Mesothelial cell of epicardium (in vitro differentiated cells): Measurements from ENCODE around the gene SLC35A2. TPM values are rescaled to one million over a fixed set of nuclear protein-coding genes. Genes with fewer than 3 reads are reported as not detected.

Source experiments
- DNase-seq, 2 experiments: peaks; one replicate each; pipeline ENCODE4 v3.0.0; 2021; ENCODE audit warnings: low spot score in 2 of 2; ENCODE audit not compliant: unreplicated experiment in 2 of 2
- H3K27ac Mint-ChIP-seq: 2 replicates; pipeline ENCODE4 v1.8.0; 2021; ENCODE audit warnings: mixed read lengths
- H3K27me3 Mint-ChIP-seq: 2 replicates; pipeline ENCODE4 v1.8.0; 2021; ENCODE audit warnings: low read depth, mixed read lengths
- H3K36me3 Mint-ChIP-seq: 2 replicates; pipeline ENCODE4 v1.8.0; 2021; ENCODE audit warnings: mixed read lengths
- H3K4me1 Mint-ChIP-seq: 2 replicates; pipeline ENCODE4 v1.8.0; 2021; ENCODE audit warnings: mixed read lengths
- H3K4me3 Mint-ChIP-seq: 2 replicates; pipeline ENCODE4 v1.8.0; 2021; ENCODE audit warnings: mild to moderate bottlenecking, moderate library complexity, mixed read lengths
- H3K9me3 Mint-ChIP-seq: 2 replicates; pipeline ENCODE4 v1.8.0; 2021; ENCODE audit warnings: mixed read lengths
- total RNA-seq: library from RNA; stranded (reverse); gene quantifications from 3 replicates; pipeline ENCODE4 v1.2.1, GENCODE V29; 2021
- TF ChIP-seq, protein P1 (sequence below): fragments of 200-600 bp; sonication (generic); IDR thresholded peaks from one replicate; pipeline ENCODE4 v1.5.0; 2021; ENCODE audit warnings: antibody characterized with exemption; ENCODE audit not compliant: unreplicated experiment

The SLC35A2 gene
- 42.2 to 45.9 TPM (median 43.8 TPM) in 3 replicates for total RNA-seq

DNA sequence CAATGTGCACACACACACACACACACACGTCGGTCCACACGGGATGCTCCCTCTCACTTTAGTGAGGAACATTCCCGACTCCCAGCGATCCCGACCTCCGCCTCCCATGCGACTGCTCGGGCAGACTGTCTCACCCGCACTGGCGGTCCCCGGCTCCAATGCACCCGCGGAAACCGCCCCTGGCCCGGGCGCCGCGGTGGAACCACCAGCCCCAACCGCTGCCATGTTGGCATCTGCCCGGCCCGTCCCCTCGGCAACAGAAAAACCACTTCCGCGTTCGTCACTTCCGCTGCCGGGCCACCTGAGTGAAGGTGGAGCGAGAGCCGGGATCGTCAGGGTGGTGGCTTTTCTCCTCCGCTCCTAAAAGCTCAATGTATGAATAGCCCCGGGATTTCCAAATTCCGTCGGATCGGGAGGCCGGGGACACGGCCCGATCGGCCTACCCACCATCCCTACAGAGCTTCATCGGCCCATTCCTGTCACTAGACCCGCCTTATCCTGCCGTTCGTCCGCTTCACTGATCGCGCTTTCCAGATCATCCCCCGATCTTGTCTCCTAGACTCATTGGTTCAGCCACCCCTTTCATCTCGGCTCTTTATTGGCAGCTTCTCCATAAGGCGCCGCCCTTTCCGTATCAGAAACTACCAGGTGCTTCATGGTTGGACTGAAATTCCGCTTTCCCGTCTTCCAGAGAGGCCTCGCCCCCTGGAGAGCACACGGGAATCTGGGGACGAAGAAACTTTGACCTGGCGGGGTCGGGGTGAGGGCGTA lies at the start of gene SLC35A2:
TSS of gene SLC35A2 (minus strand) at position 235 of the 771 bp plus-strand sequence. CDS start at position 225, 10 bp downstream.
- DNase-seq: peak; percentile 71 to 86
- TF ChIP-seq, protein P1, sequence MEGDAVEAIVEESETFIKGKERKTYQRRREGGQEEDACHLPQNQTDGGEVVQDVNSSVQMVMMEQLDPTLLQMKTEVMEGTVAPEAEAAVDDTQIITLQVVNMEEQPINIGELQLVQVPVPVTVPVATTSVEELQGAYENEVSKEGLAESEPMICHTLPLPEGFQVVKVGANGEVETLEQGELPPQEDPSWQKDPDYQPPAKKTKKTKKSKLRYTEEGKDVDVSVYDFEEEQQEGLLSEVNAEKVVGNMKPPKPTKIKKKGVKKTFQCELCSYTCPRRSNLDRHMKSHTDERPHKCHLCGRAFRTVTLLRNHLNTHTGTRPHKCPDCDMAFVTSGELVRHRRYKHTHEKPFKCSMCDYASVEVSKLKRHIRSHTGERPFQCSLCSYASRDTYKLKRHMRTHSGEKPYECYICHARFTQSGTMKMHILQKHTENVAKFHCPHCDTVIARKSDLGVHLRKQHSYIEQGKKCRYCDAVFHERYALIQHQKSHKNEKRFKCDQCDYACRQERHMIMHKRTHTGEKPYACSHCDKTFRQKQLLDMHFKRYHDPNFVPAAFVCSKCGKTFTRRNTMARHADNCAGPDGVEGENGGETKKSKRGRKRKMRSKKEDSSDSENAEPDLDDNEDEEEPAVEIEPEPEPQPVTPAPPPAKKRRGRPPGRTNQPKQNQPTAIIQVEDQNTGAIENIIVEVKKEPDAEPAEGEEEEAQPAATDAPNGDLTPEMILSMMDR: no peak
- H3K27ac Mint-ChIP-seq: peak within 1 kb of the TSS; percentile 99
- peaks cover 7% of the 10 kb centered on the region for H3K36me3 Mint-ChIP-seq
- H3K4me1 Mint-ChIP-seq: peaks cover 15% of the 10 kb centered on the region
- peaks cover 3% of the 10 kb centered on the region for H3K9me3 Mint-ChIP-seq
- H3K27me3 Mint-ChIP-seq: no peaks in the 10 kb centered on the region
- H3K4me3 Mint-ChIP-seq: peak within 1 kb of the TSS; percentile 82

DNA sequence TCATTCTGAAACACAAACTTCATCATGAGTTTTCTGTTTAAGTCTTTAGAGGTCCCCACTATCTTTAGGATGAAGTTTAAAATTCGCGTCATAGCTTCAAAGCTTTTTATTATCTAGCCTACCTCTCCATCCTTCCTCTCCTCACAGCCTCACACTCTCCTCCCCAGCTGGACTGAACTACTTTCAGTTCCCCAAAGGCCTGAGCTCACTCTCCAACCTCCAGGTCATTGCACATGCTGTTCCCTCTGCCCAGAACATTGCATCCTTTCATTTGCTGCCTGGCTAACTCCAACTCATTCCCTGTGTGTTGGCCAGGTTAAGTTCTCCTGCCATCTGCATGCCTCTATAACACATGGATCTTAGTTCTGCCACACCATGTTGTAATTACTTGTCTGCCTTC lies 48.8 kb upstream of the SLC35A2 start:
- Mint-ChIP-seq H3K4me1 (peaks cover 25% of the 10 kb centered on the region), H3K27ac (peak overlapping the region; percentile 100), H3K27me3 (no peaks in the 10 kb centered on the region), H3K36me3 (peaks cover 7% of the 10 kb centered on the region), H3K9me3 (peaks cover 13% of the 10 kb centered on the region), H3K4me3 (peak overlapping the region; percentile 3)
- TF ChIP-seq, protein P1: no peak
- no peak for DNase-seq

DNA sequence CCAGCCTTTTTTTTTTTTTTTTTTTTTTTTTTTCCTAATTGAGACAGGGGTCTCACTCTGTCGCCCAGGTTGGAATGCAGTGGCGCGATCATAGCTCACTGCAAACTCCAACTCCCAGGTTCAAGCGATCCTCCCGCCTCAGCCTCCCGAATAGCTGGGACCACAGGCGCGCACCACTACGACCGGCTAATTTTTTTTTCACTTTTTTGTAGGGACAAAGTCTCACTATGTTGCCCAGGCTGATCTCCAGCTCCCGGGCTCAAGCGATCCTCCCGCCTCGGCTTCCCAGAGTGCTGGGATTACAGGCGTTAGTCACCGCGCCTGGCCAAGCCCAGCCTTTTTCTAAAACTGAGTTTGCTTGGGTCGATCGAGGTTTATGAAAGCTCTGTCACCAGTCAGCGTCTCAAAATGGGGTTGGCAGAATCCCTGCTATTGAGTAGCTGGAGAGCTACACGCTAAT lies 47.2 kb upstream of the SLC35A2 start:
- DNase-seq: no peak
- H3K27ac Mint-ChIP-seq: peak overlapping the region; percentile 100
- peaks cover 5% of the 10 kb centered on the region for H3K36me3 Mint-ChIP-seq
- TF ChIP-seq, protein P1: no peak
- peaks cover 11% of the 10 kb centered on the region for H3K9me3 Mint-ChIP-seq
- H3K4me1 Mint-ChIP-seq: peaks cover 30% of the 10 kb centered on the region
- H3K27me3 Mint-ChIP-seq: no peaks in the 10 kb centered on the region
- H3K4me3 Mint-ChIP-seq: peak overlapping the region; percentile 100

DNA sequence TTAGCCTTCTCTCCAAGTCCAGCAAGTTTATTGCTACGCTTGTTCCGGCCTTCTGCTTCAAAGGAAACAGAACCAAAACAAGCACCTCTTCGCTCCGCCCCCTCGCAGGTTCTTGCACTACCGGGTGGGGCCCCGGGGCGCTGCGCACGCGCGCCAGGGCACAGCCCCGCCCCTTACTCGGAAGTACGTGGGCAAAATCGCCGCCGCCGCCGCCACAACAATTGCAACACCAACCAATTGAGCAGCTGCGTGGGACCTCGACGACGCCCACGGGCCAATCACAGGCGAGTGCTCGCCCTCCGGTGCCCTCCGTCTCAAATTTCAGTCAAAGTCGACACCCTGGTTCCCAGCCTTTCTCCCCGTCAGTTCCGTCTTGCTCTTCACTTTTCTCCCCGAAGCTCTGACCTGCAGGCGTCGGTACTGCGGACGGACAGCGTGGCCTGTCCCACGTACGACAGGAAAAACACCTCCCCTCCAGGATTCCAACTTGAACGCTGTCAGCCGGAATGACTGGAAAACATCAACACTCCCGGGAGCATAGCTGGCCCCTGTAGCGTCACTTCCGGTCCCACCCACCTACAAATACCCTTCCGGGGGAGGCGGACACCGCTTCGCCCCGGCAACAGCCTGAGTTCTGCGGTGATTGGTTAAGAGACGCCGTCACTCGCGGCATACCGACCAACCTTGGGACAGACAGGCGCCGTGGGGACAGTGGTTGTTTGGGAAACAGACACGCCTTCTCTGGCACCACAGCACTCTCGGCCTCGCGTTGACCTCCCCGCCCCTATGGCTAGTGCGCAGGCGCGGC lies 46.6 kb upstream of the SLC35A2 start:
- H3K27me3 Mint-ChIP-seq: no peaks in the 10 kb centered on the region
- peaks cover 2% of the 10 kb centered on the region for H3K36me3 Mint-ChIP-seq
- peak; percentile 86 to 91 for DNase-seq
- peak overlapping the region; percentile 100 for H3K27ac Mint-ChIP-seq
- TF ChIP-seq, protein P1: no peak
- H3K9me3 Mint-ChIP-seq: peaks cover 10% of the 10 kb centered on the region
- peaks cover 30% of the 10 kb centered on the region for H3K4me1 Mint-ChIP-seq
- H3K4me3 Mint-ChIP-seq: peak overlapping the region; percentile 100

DNA sequence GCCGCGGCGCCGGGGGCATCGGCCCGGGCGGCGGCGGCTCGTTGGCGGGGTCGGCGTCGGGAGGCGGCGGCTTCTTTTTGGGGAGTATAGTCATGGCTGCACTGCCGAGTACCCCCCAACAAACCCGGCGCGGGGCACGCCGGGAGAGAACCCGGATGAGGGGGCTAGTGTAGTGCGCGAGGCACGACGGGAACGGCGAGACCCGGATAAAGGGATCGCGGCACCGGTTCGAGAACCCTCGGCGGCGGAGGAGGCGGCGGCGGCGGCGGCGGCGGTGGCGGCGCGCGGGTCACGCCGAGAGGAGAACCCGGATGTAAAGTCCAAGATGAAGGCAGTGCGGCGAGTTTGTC lies 46.0 kb upstream of the SLC35A2 start, which contains the start of gene OTUD5:
TSS of gene OTUD5 (minus strand) at position 131 of the 350 bp plus-strand sequence. CDS start at position 94, 37 bp downstream.
- Mint-ChIP-seq H3K27me3 (no peaks in the 10 kb centered on the region), H3K36me3 (peaks cover 2% of the 10 kb centered on the region), H3K27ac (peak within 1 kb of the TSS; percentile 100), H3K4me3 (peak within 1 kb of the TSS; percentile 100), H3K9me3 (peaks cover 10% of the 10 kb centered on the region), H3K4me1 (peaks cover 30% of the 10 kb centered on the region)
- TF ChIP-seq, protein P1: no peak
- no peak for DNase-seq
